NCI-H460 (cell line): Measurements from ENCODE around the gene PIK3R4. TPM values are rescaled to one million over a fixed set of nuclear protein-coding genes. Genes with fewer than 3 reads are reported as not detected.

Experiments used
- DNase-seq: peaks from one replicate; pipeline ENCODE4 v3.0.0-alpha.2; 2016; ENCODE audit warnings: low read depth; ENCODE audit errors: extremely low read depth
- total RNA-seq: library from RNA; depleted of rRNA; stranded (reverse); fragments of >200 nt; shearing (Covaris generic); gene quantifications from 2 replicates; pipeline ENCODE4 v1.2.3, GENCODE V29; 2014; rRNA removed

Gene PIK3R4
- total RNA-seq, 1 experiment from 2014 or later: 22.8 TPM

GRCh38 chr3:130644628-130645253, 101.9 kb downstream of the PIK3R4 start:
- no peak for DNase-seq

GRCh38 chr3:130640027-130640426, 106.6 kb downstream of the PIK3R4 start:
- no peak for DNase-seq

- no peak for DNase-seq
These were observed 110.0 kb downstream of the PIK3R4 start for GRCh38 chr3:130636480-130637234.

- no peak for DNase-seq
These were observed 110.7 kb downstream of the PIK3R4 start for GRCh38 chr3:130635978-130636377.

- no peak for DNase-seq
These were observed 111.3 kb downstream of the PIK3R4 start for GRCh38 chr3:130635285-130635684.

Other genes starting within 250 kb of the PIK3R4 start
- not detected in 2 replicates for gene COL6A6, start 229.7 kb downstream of the PIK3R4 start, total RNA-seq
- 40.9 and 41.8 TPM in 2 replicates for gene ATP2C1, start 147.3 kb upstream of the PIK3R4 start, total RNA-seq